Transverse colon (tissue), 4 donors: ENCODE measurements around the gene NCK2.

Source experiments
- EP300 ChIP-seq: sonication (generic); formaldehyde crosslinking; IDR thresholded peaks from one replicate; pipeline ENCODE4 v1.6.1; 2017; ENCODE audit warnings: antibody characterized with exemption, low read depth
- POLR2A ChIP-seq: fragments of 450-650 bp; IDR thresholded peaks from one replicate; pipeline ENCODE4 v1.6.1; 2016; ENCODE audit warnings: antibody characterized with exemption, mild to moderate bottlenecking, moderate library complexity
- POLR2AphosphoS5 ChIP-seq, 3 donors: sonication (generic); formaldehyde crosslinking; IDR thresholded peaks; one replicate each; pipeline ENCODE4 v1.6.1; 2016; ENCODE audit warnings: antibody characterized with exemption in 3 of 3
- TF ChIP-seq, protein P1 (sequence below), 5 experiments: fragments of 200-600 bp in 3 of 5; fragments of 450-650 bp in 2 of 5; sonication (generic) in 3 of 5; IDR thresholded peaks; 1 replicate in 2 of 5; 2 replicates in 3 of 5; pipeline ENCODE4 v1.5.1; 2016 to 2017; ENCODE audit warnings: antibody characterized with exemption in 5 of 5, inconsistent platforms in 3 of 5, mild to moderate bottlenecking in 2 of 5, moderate library complexity in 1 of 5

DNA sequence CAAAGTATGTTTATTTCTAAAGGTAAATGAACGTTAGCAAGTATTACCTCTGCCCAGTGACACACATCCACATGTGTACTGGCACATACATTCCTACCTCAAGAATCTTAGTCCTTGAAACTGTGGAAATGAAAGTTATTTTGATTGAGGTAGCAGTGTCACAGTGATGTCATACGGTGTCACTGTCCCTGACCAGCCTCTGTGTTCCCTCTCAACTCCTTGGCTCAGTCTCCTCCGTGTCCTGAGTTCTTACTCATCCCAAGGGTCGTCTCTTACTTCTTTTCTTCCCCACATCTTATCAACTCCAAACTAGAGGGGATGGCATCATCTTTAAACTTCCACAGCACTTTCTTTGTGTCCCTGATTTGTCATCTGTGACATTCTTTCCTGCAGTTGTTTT lies 3.3 kb downstream of the NCK2 start:
- TF ChIP-seq, protein P1, sequence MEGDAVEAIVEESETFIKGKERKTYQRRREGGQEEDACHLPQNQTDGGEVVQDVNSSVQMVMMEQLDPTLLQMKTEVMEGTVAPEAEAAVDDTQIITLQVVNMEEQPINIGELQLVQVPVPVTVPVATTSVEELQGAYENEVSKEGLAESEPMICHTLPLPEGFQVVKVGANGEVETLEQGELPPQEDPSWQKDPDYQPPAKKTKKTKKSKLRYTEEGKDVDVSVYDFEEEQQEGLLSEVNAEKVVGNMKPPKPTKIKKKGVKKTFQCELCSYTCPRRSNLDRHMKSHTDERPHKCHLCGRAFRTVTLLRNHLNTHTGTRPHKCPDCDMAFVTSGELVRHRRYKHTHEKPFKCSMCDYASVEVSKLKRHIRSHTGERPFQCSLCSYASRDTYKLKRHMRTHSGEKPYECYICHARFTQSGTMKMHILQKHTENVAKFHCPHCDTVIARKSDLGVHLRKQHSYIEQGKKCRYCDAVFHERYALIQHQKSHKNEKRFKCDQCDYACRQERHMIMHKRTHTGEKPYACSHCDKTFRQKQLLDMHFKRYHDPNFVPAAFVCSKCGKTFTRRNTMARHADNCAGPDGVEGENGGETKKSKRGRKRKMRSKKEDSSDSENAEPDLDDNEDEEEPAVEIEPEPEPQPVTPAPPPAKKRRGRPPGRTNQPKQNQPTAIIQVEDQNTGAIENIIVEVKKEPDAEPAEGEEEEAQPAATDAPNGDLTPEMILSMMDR (IDR thresholded peaks at IDR 0.05), result no peak
- no peak for TF ChIP-seq POLR2AphosphoS5 (IDR thresholded peaks at IDR 0.05)
- TF ChIP-seq POLR2A, result no peak
- no peak for TF ChIP-seq EP300
